ENCODE data around the gene PPIG.
"Not testable (repeated sequence)": the region's sequence is repeated elsewhere in the genome, so short reads cannot be mapped to it uniquely, and the experiment has no call there.

DNA sequence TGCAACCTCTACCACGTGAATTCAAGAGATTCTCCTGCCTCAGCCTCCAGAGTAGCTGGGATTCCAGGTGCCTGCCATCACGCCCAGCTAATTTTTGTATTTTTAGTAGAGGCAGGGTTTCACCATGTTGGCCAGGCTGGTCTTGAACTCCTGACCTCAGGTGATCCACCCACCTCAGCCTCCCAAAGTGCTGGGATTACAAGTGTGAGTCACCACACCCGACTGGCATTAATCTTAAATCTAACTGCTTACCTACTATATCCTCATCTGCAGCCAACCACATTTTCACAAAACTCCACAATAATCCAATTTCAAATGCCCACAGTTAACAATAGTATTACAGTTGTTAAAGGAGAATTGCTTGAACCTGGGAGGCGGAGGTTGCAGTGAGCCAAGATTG lies 13.4 kb upstream of the PPIG start:
- TF ChIP-seq ZNF416 (tag by site-specific recombination; IDR thresholded peaks at IDR 0.05); ZNF843 (tag by site-specific recombination; IDR thresholded peaks at IDR 0.05); EGR2 (tag by site-specific recombination; IDR thresholded peaks at IDR 0.05; ENCODE audit: low read depth): not testable (repeated sequence)
- TF ChIP-seq, protein P1, sequence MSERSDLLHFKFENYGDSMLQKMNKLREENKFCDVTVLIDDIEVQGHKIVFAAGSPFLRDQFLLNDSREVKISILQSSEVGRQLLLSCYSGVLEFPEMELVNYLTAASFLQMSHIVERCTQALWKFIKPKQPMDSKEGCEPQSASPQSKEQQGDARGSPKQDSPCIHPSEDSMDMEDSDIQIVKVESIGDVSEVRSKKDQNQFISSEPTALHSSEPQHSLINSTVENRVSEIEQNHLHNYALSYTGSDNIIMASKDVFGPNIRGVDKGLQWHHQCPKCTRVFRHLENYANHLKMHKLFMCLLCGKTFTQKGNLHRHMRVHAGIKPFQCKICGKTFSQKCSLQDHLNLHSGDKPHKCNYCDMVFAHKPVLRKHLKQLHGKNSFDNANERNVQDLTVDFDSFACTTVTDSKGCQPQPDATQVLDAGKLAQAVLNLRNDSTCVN (tag by site-specific recombination; optimal IDR thresholded peaks at IDR 0.05), result not testable (repeated sequence)

Measured in HEK293 (cell line).